Amygdala (tissue), 56 donors: ENCODE measurements around the gene CLEC16A.

Source experiments
- DNase-seq, 56 donors: peaks; one replicate each; lab custom pipeline; 2025; lab: John Stamatoyannopoulos, UW

The CLEC16A gene

DNA sequence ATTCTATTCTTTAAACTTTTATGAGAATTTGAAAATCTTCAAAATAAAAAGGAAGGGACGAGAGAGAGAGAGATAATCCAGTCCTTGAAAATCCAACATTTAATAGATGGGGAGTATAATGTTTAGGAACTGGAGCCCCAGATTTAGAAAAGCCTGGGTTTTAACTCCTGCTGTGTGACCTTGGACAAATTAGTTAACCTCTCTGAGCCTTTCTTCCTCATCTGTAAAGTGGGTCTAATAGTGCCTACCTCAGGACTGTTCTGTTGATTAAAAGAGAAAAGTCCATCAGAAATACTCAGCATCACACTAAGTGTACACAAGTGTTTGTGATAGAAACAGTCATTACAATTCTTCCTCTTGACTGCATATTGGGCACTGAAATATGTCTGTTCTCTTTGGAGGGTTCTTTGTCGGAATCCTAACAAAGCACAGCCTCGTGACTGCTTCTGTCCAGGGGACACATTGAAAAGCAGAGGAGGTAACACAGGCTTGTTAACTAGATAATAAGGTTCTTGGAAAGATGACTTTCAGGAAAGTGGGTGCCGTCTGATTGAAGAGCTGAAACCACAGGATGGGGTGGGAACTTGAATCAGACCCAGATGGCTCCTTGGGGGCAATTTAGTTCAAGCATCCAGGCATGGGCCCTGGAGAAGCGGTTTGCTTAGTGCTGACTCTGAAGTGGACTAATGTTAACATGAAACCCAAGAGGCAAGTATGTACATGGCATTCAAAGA is 128.2 kb downstream of the CLEC16A start:
- no peak for DNase-seq

- DNase-seq: no peak
Measured at GRCh38 chr16:11073407-11073999, 129.1 kb downstream of the CLEC16A start.

DNA sequence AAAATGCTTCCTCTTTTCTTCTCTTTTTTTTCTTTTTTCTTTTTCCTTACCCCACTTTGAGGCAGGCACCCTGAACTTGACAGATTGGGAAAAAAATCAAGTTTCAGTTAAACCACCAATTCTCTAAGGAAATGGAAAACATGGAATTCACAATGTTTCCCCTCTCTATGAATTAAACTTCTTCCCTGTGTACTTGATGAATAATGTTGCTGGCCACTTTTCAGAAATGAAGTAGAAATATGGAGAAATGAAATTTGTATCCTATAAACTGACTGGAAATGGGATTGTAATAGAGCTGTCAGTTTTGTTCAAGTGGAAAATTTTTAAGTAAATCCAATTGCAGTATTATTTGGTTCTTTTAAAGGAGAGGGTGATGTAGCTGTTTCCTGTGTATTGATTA is 129.8 kb downstream of the CLEC16A start:
- no peak for DNase-seq

DNA sequence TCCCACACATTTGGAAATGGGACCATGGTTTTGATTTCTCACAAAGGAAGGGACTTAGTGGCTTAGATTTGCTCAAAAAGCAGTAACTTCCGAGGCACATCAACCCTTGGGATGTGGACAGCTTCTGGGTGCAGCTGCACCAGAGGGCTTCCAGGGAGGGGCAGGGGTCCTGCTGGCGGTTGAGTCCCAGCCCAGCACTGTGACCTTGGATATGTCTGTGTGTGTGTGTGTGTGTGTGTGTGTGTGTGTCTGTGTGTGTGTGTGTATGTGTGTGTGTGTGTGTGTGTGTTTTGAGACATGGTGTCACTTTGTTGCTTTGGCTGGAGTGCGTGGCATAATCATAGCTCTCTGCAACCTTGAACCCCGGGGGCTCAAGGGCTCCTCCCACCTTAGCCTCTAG is 130.8 kb downstream of the CLEC16A start:
- no peak for DNase-seq

- DNase-seq: peak in 1 of 56 donors; percentile 2
Measured at GRCh38 chr16:11076259-11077018, 132.1 kb downstream of the CLEC16A start.

GRCh38 chr16:11078812-11079459 is 134.6 kb downstream of the CLEC16A start:
- DNase-seq: no peak

DNA sequence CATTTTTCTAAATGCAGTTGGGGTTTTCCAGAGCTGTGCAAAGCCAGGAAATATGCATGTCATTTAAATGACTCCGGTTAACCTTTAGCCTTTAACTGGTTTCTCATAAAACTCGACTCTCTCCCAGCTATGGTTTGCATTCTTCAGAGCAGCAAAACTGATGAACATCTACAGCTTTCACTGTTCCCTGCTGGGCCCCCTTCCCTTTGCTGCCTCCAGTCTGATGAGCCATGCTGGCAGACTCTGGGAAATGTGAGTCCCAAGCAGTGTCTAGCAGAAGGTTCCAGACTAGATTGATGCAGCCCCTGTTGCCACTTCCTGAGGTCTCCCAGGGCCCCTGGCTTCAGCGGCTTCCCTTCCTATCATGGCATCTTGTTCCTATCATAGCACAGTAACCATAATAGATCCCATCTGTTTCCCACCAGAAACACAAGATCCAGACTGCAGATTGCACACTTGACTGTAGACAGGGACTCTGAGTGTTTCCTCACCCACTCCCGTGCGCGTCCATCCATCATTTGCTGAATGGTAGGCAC is 135.4 kb downstream of the CLEC16A start:
- no peak for DNase-seq

GRCh38 chr16:11080327-11080967 is 136.1 kb downstream of the CLEC16A start:
- no peak for DNase-seq

DNA sequence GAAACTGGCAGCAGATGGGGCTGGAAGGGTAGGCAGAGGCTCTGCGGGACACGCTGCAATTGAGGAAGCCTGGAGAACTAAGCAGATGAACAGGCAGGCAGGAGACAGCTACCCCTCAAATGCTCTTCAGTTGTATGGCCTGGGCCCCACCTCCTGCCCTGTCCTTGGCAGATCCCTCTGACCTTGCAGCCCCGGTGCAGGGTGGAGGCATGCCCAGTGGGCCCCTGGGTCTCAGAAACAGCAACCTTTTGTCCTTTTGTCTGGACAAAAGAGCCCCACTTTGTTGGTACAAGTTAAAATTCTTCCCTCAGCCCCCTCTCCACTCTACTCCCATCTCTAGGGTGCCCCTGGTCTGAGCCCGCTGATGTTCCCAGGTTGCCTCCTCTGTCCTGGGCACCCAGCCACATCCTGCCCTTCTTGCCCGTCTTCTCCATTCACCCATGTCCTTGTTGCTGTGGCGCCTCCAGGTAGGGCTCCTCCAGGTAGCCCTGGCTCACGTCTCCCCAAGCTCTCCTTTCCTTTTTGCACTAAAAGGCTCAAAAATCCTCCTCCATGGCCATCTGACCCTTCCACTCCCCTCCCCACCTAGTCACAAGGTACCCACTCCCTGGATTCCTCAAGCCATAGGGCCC is 136.8 kb downstream of the CLEC16A start:
- no peak for DNase-seq

DNA sequence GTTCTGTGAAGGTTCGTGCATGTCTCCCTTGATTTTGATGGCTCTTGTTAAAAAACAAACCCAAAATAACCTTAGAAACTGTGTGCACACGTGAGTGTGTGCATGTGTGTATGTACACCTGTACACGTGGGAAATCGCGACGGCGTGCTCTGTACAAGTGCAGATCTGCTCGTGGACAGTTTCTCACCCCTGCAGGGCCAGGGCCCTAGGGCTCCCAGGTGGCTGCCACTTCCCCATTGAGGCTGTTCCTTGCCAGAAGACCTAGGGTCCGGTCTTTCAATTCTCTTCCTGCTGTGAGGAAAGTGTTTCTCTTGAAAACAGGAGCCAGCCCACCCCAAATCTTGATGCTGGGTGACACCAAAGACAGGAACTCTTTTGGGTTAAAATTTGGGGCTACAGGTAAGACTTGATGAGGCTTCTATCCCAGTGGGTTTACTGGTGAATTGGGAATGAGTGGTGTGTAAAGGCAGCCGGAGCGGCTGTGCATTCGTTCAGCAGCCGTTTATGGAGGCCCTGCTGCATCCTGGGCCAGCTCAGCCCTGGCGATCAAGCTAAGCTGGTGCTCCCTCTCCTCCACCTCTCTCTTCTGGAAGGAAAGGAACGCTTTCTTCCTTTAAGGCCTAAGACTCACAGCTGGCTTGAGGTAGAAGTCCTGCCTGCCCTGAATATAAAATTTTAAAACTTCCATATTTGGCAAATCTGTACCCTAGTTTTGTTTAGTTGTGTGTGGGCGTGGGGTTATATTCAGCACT is 137.9 kb downstream of the CLEC16A start:
- no peak for DNase-seq

GRCh38 chr16:11082860-11083388 is 138.6 kb downstream of the CLEC16A start:
- DNase-seq: no peak

DNA sequence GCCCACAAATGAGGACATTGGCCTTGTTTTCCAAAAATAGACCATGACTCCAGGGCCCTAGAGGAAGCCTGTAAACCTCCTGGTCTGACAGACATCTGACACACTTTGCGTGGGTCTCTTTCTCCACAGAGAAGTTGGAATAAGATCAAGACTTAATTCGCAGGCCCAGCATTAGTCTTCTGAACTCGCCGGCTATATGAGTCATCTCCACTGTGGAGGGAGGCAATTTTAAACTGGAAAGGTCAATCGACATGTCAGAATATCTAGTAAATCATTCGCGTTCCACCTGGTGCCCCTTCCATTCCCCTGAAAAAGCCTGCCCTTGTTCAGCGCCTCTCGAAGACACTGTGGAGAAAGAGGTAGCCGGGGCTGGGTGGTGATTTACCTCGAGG is 140.1 kb downstream of the CLEC16A start:
- DNase-seq: no peak

GRCh38 chr16:11084876-11085485 is 140.6 kb downstream of the CLEC16A start:
- DNase-seq: peak in 2 of 56 donors; percentile 3 to 15

DNA sequence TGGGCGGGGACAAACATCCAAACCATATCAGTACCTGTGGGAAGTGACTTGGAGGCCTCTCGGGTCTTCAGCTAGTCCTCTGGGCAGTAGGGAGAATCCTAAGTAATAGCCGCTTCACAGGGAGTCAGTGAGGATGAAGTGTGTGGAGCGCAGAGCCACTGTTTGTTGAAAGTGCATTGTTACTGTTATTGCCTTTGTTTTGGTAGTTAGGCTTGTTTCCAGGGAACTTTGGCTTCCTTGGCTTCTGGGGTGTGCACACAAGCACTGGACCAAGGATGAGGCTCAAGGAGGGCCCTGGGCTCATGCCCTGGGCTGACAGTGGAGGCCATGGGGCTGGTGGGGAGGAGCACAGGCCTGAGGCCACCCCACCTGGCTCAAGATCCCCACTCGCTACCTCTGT is 141.6 kb downstream of the CLEC16A start:
- no peak for DNase-seq

DNA sequence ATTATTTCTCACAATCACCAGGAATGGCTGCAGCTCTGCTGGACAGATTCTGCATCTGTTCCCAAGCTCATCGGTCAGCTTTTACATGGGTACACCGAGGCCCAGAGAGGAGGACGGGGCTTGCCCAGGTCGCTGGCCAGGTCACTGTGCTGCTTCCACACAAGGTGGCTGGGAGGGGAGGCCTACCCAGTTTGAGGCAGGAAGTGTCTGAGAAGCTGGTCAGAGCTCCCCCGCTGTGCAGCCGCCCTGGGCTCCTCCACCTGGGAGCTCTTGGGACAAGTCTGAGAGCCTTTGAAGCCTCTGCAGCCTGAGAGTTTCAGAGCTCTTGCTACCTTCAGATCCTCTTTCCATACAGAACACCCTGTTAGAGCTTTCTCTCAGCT is 143.3 kb downstream of the CLEC16A start:
- DNase-seq: no peak

DNA sequence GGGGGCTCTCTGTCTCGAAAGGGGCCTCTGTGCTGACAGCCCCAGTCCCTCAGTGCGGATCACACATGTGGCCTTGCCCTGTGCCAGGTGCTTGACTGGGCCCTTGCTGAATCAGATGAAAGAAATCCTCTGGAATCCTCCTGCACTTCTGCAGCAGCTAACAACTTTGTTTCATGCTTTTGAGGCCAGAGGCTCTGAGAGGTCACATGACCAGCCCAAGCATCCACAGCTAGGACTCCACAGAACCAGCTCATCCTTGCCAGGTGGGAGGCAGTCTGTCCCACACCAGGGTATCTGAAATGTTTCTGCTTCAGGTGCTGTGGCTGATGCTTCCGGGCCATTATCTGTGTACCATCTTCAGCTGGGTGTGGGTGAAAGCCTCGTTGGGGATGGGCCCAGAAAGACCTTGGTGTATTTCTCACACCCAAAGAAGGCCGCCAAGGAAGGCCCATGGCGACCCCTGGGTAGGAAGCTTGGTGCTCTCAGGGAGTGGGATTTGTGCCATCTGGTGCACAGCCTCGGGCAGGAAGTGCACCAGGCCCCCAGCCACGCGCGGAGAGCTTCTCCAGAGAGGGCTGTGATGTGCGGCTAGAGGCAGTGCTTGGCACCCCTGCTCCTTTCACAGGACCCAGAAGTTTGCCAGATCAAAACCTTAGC is 143.8 kb downstream of the CLEC16A start:
- no peak for DNase-seq

- no peak for DNase-seq
Measured at GRCh38 chr16:11088831-11089230, 144.5 kb downstream of the CLEC16A start.
